Peyer's patch (tissue), 4 donors: ENCODE results near the gene ADM2. TPM values are rescaled to one million over a fixed set of nuclear protein-coding genes. Genes with fewer than 3 reads are reported as not detected.
A peak's percentile ranks its signal among the peaks of the same experiment; 100 is the strongest.

Experiments
- DNase-seq, 3 donors: peaks; one replicate each; pipeline ENCODE4 v3.0.0-alpha.2; 2017 to 2019
- H3K27ac ChIP-seq, 4 donors: fragments of 200-600 bp; sonication (generic); one replicate each; pipeline ENCODE4 v1.5.1; 2016 to 2019
- H3K27me3 ChIP-seq, 2 donors: fragments of 200-600 bp; sonication (generic); one replicate each; pipeline ENCODE4 v1.5.1; 2019
- H3K36me3 ChIP-seq, 3 donors: fragments of 200-600 bp; sonication (generic); one replicate each; pipeline ENCODE4 v1.5.1; 2016 to 2019
- H3K4me1 ChIP-seq, 4 donors: fragments of 200-600 bp; sonication (generic); one replicate each; pipeline ENCODE4 v1.5.1; 2016 to 2019
- H3K4me3 ChIP-seq, 4 donors: fragments of 200-600 bp; sonication (generic); 1 replicate in 3 of 4; 2 replicates in 1 of 4; pipeline ENCODE4 v1.5.1; 2016 to 2019; ENCODE audit warnings: mild to moderate bottlenecking in 1 of 4
- H3K9me3 ChIP-seq, 4 donors: fragments of 200-600 bp; sonication (generic); one replicate each; pipeline ENCODE4 v1.5.1; 2016 to 2019; ENCODE audit warnings: mild to moderate bottlenecking in 1 of 4
- CTCF ChIP-seq, 6 experiments: fragments of 450-650 bp in 4 of 6; fragments of 200-600 bp in 2 of 6; sonication (generic) in 1 of 6; IDR thresholded peaks; one replicate each; pipeline ENCODE4 v1.5.1; 2017 to 2019; ENCODE audit warnings: antibody characterized with exemption in 6 of 6, mild to moderate bottlenecking in 3 of 6, moderate library complexity in 1 of 6
- POLR2A ChIP-seq, 2 donors: fragments of 450-650 bp; IDR thresholded peaks; one replicate each; pipeline ENCODE4 v1.5.1; 2017; ENCODE audit warnings: antibody characterized with exemption in 2 of 2, mild to moderate bottlenecking in 2 of 2, moderate library complexity in 2 of 2
- total RNA-seq, 4 donors: library from RNA; depleted of rRNA; stranded (reverse); fragments of >200 nt; gene quantifications; one replicate each; pipeline ENCODE4 v1.1.0, GENCODE V29; 2016

Gene ADM2
- total RNA-seq, 4 donors from 2014 or later = 0.83 to 8.4 (median 5.8) TPM

- H3K27me3 ChIP-seq = no peaks in the 10 kb centered on the region
- peaks cover 4 to 31% (median 13%) of the 10 kb centered on the region in 4 donors for H3K4me1 ChIP-seq
- H3K27ac ChIP-seq = no peak overlapping the region
- DNase-seq = no peak
- H3K36me3 ChIP-seq = peaks cover 0 to 72% (median 0%) of the 10 kb centered on the region in 3 donors
- TF ChIP-seq CTCF (IDR thresholded peaks at IDR 0.05) (no peak), POLR2A (IDR thresholded peaks at IDR 0.05) (no peak)
- H3K4me3 ChIP-seq = no peak overlapping the region
- no peaks in the 10 kb centered on the region for H3K9me3 ChIP-seq
Observed at GRCh38 chr22:50521710-50522109, 40.4 kb downstream of the ADM2 start.

GRCh38 chr22:50522208-50522805 lies 41.0 kb downstream of the ADM2 start:
- Histone ChIP-seq H3K4me3 (no peak overlapping the region), H3K9me3 (no peaks in the 10 kb centered on the region), H3K4me1 (peaks cover 6 to 37% (median 18%) of the 10 kb centered on the region in 4 donors), H3K27ac (no peak overlapping the region), H3K36me3 (peaks cover 0 to 66% (median 0%) of the 10 kb centered on the region in 3 donors), H3K27me3 (no peaks in the 10 kb centered on the region)
- no peak for TF ChIP-seq CTCF (IDR thresholded peaks at IDR 0.05)
- no peak for TF ChIP-seq POLR2A (IDR thresholded peaks at IDR 0.05)
- no peak for DNase-seq

- Histone ChIP-seq H3K36me3 (peaks cover 0 to 60% (median 0%) of the 10 kb centered on the region in 3 donors), H3K9me3 (no peaks in the 10 kb centered on the region), H3K27me3 (no peaks in the 10 kb centered on the region), H3K4me3 (peak overlapping the region in 1 of 4 donors; percentile 82), H3K4me1 (peaks cover 6 to 41% (median 19%) of the 10 kb centered on the region in 4 donors), H3K27ac (no peak overlapping the region)
- no peak for DNase-seq
- no peak for TF ChIP-seq POLR2A (IDR thresholded peaks at IDR 0.05)
- no peak for TF ChIP-seq CTCF (IDR thresholded peaks at IDR 0.05)
Observed at GRCh38 chr22:50522806-50523438, 41.6 kb downstream of the ADM2 start.

GRCh38 chr22:50523458-50523805 lies 42.1 kb downstream of the ADM2 start:
- no peaks in the 10 kb centered on the region for H3K27me3 ChIP-seq
- H3K4me3 ChIP-seq = peak overlapping the region in 1 of 4 donors; percentile 82
- DNase-seq = no peak
- H3K9me3 ChIP-seq = no peaks in the 10 kb centered on the region
- peaks cover 0 to 55% (median 0%) of the 10 kb centered on the region in 3 donors for H3K36me3 ChIP-seq
- H3K27ac ChIP-seq = peak overlapping the region in 1 of 4 donors; percentile 98
- peaks cover 6 to 47% (median 19%) of the 10 kb centered on the region in 4 donors for H3K4me1 ChIP-seq
- TF ChIP-seq POLR2A (IDR thresholded peaks at IDR 0.05) = no peak

GRCh38 chr22:50523806-50524675 lies 42.7 kb downstream of the ADM2 start:
- no peaks in the 10 kb centered on the region for H3K9me3 ChIP-seq
- peak overlapping the region in 3 of 4 donors; percentile 93 to 98 (median 96) for H3K27ac ChIP-seq
- peaks cover 0 to 49% (median 0%) of the 10 kb centered on the region in 3 donors for H3K36me3 ChIP-seq
- TF ChIP-seq CTCF (IDR thresholded peaks at IDR 0.05) (no peak), POLR2A (IDR thresholded peaks at IDR 0.05) (peak in 1 of 2 donors; percentile 8)
- peaks cover 6 to 53% (median 19%) of the 10 kb centered on the region in 4 donors for H3K4me1 ChIP-seq
- DNase-seq = peak in 1 of 3 donors; percentile 71
- H3K4me3 ChIP-seq = peak overlapping the region; percentile 74 to 82 (median 78)
- H3K27me3 ChIP-seq = no peaks in the 10 kb centered on the region
